ENCODE results near the gene PTBP1.

Gene PTBP1

DNA sequence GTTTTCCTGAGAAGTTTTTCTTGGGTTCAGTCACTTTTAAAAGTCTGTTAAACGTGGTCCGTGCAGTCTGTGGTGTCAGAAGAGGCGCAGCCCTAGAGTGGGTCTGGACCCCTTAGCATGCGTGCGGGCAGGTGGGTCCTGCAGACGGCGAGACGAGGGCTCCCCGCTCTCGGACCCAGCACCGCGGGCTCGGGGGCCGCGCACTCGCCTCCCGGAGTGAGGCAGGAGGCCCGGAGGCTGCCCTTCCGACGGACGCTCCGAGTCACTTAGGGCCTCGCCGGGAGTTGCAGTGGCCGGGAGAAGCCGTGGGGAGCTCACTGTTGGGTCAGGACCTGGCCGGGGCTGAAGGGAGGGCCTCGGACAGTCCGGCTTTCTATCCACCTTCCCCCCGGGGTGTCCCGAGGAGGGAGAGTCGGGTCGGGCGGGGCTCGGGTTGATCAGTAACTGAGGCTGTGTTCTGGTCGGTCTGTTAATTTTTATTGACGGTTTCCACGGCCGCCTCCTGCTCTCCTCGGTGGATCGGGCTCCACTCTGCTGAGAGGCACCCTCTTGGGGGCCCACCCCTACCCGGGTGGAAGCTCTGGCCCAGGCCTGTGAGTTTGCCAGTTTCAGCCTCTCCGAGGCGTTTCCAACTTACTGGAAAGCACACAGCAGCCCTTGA is 1.3 kb downstream of the PTBP1 start:
- no peak for DNase-seq

- DNase-seq = no peak
These were observed 2.0 kb downstream of the PTBP1 start for GRCh38 chr19:799076-799881.

- DNase-seq = no peak
These were observed 3.2 kb downstream of the PTBP1 start for GRCh38 chr19:800360-801029.

- DNase-seq = no peak
These were observed 4.0 kb downstream of the PTBP1 start for GRCh38 chr19:801030-801860.

DNA sequence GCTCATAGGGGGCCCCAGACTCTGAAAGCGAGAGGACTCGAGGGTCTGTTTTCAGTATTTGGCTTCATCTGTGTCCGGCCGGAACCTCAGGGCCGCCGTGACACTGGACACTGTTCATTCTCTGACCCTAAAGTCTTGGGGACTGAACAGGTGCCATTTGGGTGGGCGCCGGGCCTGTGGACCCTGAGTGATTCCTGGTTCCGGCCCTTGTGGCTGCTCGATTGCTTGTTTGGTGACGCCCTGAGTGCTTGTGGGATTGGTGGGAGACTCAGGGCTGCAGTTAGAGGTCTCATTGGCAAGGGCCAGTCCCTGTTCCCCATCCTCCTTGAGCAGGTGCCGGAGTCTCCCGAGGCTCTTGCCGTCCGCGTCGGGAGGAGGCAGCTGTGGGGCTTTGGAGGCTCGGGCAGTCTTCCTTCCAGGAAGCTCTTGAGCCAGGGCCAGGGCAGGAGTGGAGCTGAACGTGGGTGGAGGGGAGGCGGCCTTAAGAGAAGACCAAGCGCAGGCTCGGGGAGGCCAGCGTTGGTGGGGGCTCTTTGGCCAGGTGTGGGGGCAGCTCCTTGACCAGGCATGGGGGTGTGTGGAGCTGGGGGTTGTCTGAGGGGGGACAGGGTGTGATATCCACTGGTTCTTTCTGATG is 4.7 kb downstream of the PTBP1 start:
- no peak for DNase-seq

- DNase-seq = no peak
These were observed 5.3 kb downstream of the PTBP1 start for GRCh38 chr19:802498-803098.

DNA sequence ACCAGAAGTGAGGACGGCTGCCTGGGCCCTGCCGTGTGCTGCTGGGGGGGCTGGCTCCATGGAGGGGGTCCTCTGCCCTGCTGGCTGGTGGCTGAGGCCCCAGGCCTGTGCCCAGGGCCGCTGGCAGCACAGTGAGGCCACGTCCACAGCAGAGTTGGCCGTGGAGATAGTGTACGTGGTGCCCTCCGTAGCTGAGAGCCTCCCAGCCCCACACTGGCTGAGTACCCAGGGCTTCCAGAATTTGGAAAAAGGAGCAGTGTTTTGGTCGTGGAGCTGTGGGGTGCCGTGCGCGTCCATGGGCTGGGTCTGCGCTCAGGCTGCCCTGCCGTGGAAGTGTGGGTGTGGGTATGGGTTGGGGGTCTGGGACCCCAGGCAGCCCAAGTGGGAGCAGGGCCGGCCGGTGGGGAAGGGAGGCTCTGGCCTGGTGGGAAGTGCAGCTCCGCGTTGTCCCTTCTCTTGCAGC is 5.9 kb downstream of the PTBP1 start:
- DNase-seq = no peak

DNA sequence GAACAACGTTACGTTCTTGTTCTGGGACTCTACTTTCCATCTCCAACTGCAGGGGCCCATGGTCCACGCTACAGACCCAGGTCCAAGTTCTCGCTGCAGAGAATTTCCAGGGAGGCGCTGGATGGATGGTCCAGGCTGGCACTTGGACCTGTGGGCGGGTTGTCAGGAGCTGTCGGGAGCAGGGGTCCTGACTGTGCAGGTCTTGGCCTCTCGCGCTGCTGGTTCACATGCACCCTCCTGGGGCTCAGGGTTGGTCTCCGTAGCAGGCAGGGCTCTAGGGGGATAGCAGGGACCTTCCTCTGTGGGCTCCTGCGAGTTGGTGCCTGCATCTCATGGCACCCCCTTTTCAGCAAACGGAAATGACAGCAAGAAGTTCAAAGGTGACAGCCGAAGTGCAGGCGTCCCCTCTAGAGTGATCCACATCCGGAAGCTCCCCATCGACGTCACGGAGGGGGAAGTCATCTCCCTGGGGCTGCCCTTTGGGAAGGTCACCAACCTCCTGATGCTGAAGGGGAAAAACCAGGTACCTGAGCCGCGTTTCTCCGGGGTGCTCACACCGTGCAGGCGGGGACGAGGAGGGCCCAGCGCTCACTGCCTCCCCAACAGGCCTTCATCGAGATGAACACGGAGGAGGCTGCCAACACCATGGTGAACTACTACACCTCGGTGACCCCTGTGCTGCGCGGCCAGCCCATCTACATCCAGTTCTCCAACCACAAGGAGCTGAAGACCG is 6.6 kb downstream of the PTBP1 start:
- no peak for DNase-seq

GRCh38 chr19:804419-805165 is 7.3 kb downstream of the PTBP1 start:
- no peak for DNase-seq

- DNase-seq = no peak
These were observed 7.9 kb downstream of the PTBP1 start for GRCh38 chr19:805166-805551.

DNA sequence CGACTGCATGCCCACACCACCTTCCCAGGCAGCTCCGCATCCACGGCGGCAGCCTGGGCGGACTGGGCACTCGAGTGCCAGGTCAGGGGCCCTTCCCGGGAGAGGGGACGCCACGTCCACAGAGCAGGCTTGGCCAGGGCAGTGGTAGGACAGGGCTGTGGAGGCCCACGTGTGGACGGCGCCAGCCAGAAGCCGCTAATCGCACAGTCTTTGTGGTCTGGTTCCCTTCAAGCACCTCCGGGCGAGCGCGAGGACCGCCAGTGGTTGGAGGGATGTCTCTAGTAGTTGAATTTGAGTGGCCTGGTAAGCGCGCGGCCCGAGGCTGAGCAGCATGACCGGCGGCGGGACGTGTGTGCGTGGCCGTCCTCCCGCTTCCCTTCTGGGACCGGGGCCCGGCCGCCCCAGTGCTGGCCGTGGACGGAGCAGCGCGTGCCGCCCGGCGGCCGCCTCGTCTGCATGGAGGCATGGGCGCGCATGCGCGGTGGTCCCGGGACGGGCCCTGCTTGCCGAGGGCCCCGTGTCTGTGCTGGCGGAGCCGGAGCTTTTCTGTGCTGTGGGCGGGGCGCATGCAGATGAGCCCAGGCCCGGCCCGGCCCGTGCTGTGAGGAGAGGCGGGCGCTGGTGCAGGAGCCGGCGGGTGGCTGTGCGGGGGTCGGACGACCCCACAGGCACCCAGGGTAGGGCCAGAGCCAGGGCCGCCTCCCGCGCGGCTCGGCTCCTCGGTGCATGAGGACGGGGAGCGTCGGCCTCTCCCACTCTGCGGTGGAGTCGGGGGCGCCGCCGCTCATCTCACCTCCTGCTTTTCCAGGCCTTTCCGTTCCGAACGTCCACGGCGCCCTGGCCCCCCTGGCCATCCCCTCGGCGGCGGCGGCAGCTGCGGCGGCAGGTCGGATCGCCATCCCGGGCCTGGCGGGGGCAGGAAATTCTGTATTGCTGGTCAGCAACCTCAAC is 8.6 kb downstream of the PTBP1 start:
- DNase-seq = no peak

DNA sequence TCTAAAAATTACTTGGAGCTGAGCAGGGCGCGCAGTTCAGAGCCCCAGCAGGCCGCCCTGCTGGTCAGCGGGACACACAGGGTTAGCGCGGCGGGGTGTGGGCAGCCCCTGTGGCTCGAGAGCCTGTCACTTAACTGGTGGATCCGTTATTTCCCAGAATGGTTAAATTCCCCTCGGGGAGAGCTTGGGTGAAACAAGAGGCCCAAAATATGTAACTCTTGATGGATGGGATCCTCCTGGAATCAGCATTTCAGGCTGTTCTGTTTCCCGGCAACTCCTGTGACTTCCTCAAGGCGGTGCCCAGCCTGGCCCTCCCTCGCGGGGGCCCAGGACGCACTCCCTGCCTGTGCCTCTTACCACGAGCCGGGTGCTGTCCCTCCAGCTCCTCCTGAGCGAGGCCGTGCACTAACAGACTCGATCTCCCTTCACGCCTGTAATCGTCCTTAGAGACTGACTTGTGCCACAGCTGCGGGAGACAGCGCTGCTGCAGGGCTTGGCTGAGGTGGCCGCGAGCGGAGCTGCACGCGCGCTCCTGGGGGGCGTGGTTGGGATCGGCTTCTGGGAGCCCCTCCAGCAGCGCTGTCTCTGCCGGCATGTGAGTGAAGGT is 9.7 kb downstream of the PTBP1 start:
- DNase-seq = no peak

GRCh38 chr19:807627-808422 is 10.6 kb downstream of the PTBP1 start:
- no peak for DNase-seq

DNA sequence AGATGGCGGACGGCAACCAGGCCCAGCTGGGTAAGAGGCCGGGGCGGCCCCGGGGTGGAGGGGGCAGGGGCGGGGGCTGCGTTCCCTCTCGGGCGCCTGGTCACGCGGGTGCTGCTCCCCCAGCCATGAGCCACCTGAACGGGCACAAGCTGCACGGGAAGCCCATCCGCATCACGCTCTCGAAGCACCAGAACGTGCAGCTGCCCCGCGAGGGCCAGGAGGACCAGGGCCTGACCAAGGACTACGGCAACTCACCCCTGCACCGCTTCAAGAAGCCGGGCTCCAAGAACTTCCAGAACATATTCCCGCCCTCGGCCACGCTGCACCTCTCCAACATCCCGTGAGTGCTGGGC is 11.1 kb downstream of the PTBP1 start:
- no peak for DNase-seq

DNA sequence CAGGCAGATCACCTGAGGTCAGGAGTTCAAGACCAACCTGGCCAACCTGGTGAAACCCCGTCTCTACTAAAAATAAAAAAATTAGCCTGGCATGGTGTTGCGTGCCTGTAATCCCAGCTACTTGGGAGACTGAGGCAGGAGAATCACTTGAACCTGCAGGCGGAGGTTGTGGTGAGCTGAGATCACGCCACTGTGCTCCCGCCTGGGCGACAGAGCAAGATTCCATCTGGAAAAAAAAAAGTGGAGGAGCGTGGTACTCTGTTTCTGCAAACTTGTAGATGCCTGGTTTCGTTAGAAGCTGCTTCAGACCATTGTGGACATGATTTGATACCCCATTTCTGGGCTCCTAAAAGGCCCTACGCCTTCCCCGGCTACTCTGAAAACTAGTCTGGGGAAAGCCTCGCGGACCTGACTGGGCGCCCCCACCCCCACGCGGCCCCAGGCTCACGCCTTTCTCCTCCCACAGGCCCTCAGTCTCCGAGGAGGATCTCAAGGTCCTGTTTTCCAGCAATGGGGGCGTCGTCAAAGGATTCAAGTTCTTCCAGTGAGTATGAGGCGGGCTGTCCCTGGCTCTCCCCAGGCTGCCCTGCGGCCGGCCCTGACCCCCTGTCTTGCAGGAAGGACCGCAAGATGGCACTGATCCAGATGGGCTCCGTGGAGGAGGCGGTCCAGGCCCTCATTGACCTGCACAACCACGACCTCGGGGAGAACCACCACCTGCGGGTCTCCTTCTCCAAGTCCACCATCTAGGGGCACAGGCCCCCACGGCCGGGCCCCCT is 13.0 kb downstream of the PTBP1 start:
- DNase-seq = no peak

DNA sequence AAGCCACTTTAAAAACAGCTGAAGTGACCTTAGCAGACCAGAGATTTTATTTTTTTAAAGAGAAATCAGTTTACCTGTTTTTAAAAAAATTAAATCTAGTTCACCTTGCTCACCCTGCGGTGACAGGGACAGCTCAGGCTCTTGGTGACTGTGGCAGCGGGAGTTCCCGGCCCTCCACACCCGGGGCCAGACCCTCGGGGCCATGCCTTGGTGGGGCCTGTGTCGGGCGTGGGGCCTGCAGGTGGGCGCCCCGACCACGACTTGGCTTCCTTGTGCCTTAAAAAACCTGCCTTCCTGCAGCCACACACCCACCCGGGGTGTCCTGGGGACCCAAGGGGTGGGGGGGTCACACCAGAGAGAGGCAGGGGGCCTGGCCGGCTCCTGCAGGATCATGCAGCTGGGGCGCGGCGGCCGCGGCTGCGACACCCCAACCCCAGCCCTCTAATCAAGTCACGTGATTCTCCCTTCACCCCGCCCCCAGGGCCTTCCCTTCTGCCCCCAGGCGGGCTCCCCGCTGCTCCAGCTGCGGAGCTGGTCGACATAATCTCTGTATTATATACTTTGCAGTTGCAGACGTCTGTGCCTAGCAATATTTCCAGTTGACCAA is 13.7 kb downstream of the PTBP1 start:
- DNase-seq = no peak

- DNase-seq = no peak
These were observed 14.3 kb downstream of the PTBP1 start for GRCh38 chr19:811506-812048.

Measured in SIG-M5 (cell line).